Right lobe of liver (tissue), 6 donors: ENCODE data around the gene WDFY3. TPM values are rescaled to one million over a fixed set of nuclear protein-coding genes. Genes with fewer than 3 reads are reported as not detected.

Experiments
- ATAC-seq, 4 donors: fragments of 200-7000 bp; cut with Tn5 transposase; one replicate each; pipeline ENCODE4 v1.9.1; 2020; ENCODE audit warnings: mild to moderate bottlenecking in 4 of 4, moderate library complexity in 4 of 4
- DNase-seq, 3 donors: peaks; one replicate each; pipeline ENCODE4 v3.0.0-alpha.2; 2020
- H3K27ac ChIP-seq, 3 donors: fragments of 200-600 bp; one replicate each; pipeline ENCODE4 v1.8.0; 2022
- H3K27me3 ChIP-seq, 2 donors: fragments of 200-600 bp; one replicate each; pipeline ENCODE4 v1.8.0; 2022
- H3K36me3 ChIP-seq, 4 donors: fragments of 200-600 bp; sonication (generic) in 1 of 4; one replicate each; pipeline versions ENCODE4 v1.5.1 to v1.8.0; 2017 to 2022; ENCODE audit warnings: control low read depth in 1 of 4
- H3K4me1 ChIP-seq, 4 donors: fragments of 200-600 bp; sonication (generic) in 1 of 4; one replicate each; pipeline versions ENCODE4 v1.5.1 to v1.8.0; 2017 to 2022; ENCODE audit warnings: control low read depth in 1 of 4
- H3K4me3 ChIP-seq, 3 donors: fragments of 200-600 bp; one replicate each; pipeline ENCODE4 v1.8.0; 2022
- H3K9me3 ChIP-seq, 4 donors: fragments of 200-600 bp; sonication (generic) in 1 of 4; one replicate each; pipeline versions ENCODE4 v1.5.1 to v1.8.0; 2017 to 2022; ENCODE audit warnings: control low read depth in 1 of 4
- POLR2A ChIP-seq: fragments of 450-650 bp; IDR thresholded peaks from one replicate; pipeline ENCODE4 v1.6.1; 2017; ENCODE audit warnings: antibody characterized with exemption, mild to moderate bottlenecking
- WGBS: methylation state at CpG from one replicate; pipeline ENCODE4 v1.1.6; 2018; ENCODE audit warnings: low coverage, low lambda C conversion rate; ENCODE audit not compliant: insufficient coverage; ENCODE audit errors: missing lambda C conversion rate; 5-methylcytosine and 5-hydroxymethylcytosine counted together
- intact Hi-C, 2 donors: fragments of 100-400 bp; cut with DNase I; formaldehyde crosslinking; loops; one replicate each; pipeline versions ENCODE4 v1.11.2 to v1.14.1; 2022
- total RNA-seq, 6 experiments: library from RNA; depleted of rRNA in 2 of 6; stranded (reverse); fragments of >200 nt in 2 of 6; fragmentation: NEBNext Ultra II Directional in 3 of 6; extraction: Animal tissue kit (Norgen Biotek cat#: 25700) in 3 of 6; gene quantifications; one replicate each; pipeline versions ENCODE4 v1.1.0 to v1.2.4, GENCODE V29; 2016 to 2023
- TF ChIP-seq, protein P1 (sequence below), 4 donors: fragments of 200-600 bp in 3 of 4; fragments of 450-650 bp in 1 of 4; IDR thresholded peaks; one replicate each; pipeline versions ENCODE4 v1.5.1 to v1.8.0; 2016 to 2022; ENCODE audit warnings: antibody characterized with exemption in 4 of 4, mild to moderate bottlenecking in 2 of 4
- donor health status: DM: no; HTN: yes; CAD: no.
- donor health status: DM: no; HTN: no; CAD: no.
- donor health status: DM: no; HTN: no; CAD: no.
- donor health status: DM: no; HTN: yes; CAD: no.
- donor health status: DM: no; HTN: yes; CAD: no.

The WDFY3 gene
- total RNA-seq, 6 experiments from 2014 or later: 18.8 to 36.5 (median 25.9) TPM

DNA sequence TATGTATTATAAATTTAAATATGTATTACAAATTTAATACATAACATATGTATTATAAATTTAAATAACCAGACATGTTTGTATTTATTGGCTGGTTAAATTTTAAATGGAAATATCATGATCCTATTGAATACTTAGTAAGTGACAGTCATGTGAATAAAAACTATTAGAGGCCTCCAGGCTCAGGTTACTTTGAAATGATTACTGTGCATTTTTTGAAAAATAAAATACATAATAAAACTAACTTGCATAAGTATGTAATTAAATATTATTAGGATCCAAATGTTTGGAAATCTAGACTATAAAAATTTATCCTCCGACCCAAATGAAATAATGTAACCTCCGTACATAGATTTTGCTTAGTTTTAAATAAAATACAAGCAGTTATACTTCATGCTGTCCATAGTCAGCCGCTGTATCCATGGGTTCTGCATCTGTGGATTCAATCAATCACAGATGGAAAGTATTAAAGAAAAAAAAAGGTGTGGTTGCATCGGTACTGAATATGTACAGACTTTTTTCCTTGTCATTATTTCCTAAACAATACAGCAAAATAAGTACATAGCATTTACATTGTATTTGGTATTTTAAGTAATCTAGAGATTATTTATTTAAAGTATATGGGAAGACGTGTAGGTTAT, 140.7 kb downstream of the WDFY3 start:
- no peak for ATAC-seq
- intact Hi-C loops: no loop called here
- Histone ChIP-seq H3K27me3 (no peaks in the 10 kb centered on the region), H3K9me3 (no peaks in the 10 kb centered on the region), H3K36me3 (peaks cover 0 to 9% (median 0%) of the 10 kb centered on the region in 4 donors), H3K27ac (no peak overlapping the region), H3K4me1 (no peaks in the 10 kb centered on the region), H3K4me3 (no peak overlapping the region)
- WGBS: 88% methylated on average over 5 of the region's 5 CpGs
- DNase-seq: no peak
- TF ChIP-seq POLR2A: no peak
- TF ChIP-seq, protein P1, sequence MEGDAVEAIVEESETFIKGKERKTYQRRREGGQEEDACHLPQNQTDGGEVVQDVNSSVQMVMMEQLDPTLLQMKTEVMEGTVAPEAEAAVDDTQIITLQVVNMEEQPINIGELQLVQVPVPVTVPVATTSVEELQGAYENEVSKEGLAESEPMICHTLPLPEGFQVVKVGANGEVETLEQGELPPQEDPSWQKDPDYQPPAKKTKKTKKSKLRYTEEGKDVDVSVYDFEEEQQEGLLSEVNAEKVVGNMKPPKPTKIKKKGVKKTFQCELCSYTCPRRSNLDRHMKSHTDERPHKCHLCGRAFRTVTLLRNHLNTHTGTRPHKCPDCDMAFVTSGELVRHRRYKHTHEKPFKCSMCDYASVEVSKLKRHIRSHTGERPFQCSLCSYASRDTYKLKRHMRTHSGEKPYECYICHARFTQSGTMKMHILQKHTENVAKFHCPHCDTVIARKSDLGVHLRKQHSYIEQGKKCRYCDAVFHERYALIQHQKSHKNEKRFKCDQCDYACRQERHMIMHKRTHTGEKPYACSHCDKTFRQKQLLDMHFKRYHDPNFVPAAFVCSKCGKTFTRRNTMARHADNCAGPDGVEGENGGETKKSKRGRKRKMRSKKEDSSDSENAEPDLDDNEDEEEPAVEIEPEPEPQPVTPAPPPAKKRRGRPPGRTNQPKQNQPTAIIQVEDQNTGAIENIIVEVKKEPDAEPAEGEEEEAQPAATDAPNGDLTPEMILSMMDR (IDR thresholded peaks at IDR 0.05): no peak

DNA sequence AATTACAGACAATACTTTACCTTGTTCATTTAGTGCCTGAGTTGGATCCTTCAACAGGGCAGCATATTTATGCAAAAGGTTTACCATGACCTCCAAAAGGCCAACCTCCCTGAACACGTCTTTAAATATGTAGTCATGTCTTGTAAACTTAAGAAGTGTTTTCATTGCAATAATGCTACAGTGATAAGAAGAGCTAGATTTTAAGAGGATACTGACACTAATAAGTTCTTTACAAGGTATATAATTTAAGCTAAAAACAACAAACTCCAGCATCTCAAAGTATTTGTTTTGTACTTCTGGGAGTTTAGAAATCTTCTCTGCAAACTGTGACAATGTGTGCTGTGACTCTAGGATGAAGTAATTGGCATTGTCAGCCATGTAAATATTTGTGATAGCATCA, 145.4 kb downstream of the WDFY3 start:
- peaks cover 0 to 18% (median 1%) of the 10 kb centered on the region in 4 donors for H3K36me3 ChIP-seq
- H3K4me3 ChIP-seq: no peak overlapping the region
- 81% methylated on average over 1 of the region's 1 CpG for WGBS
- TF ChIP-seq, protein P1 (IDR thresholded peaks at IDR 0.05): no peak
- TF ChIP-seq POLR2A: no peak
- H3K27me3 ChIP-seq: no peaks in the 10 kb centered on the region
- no peaks in the 10 kb centered on the region for H3K4me1 ChIP-seq
- intact Hi-C loops: no loop called here
- ATAC-seq: no peak
- no peak for DNase-seq
- no peaks in the 10 kb centered on the region for H3K9me3 ChIP-seq
- H3K27ac ChIP-seq: no peak overlapping the region

DNA sequence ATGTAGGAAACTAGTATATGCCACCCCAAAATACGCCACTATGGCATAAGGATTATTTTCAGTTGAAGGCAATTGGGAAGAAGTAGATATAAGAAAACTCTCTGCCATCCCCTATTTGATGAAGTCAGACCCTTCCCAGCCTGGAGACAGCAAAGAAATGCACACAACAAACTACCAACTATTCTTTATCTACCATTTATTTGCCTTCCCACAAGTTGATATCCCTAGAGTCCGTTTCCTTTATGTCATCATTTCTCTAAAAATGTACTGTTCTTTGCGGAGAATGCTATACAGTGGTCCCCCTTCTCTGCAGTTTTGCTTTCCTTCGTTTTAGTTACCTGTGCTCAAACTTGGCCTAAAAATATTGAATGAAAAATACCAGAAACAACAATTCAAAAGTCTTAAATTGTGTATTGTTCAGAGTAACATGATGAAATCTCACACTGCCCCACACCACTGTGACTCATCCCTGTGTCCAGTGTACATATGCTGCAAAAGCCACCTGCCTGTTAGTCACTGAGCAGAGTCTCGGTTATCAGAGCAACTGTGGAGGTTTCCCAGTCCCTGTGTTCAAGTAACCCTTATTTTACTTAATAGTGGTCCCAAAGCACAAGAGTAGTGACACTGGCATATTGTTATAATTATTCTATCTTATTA, 152.3 kb downstream of the WDFY3 start:
- Histone ChIP-seq H3K4me3 (no peak overlapping the region), H3K9me3 (no peaks in the 10 kb centered on the region), H3K27me3 (no peaks in the 10 kb centered on the region), H3K27ac (no peak overlapping the region), H3K4me1 (no peaks in the 10 kb centered on the region), H3K36me3 (peaks cover 0 to 15% (median 5%) of the 10 kb centered on the region in 4 donors)
- 77% methylated on average over 5 of the region's 5 CpGs for WGBS
- intact Hi-C loops: no loop called here
- DNase-seq: no peak
- ATAC-seq: peak in 2 of 4 donors; percentile 29 to 99
- TF ChIP-seq, protein P1 (IDR thresholded peaks at IDR 0.05): no peak
- TF ChIP-seq POLR2A: no peak

DNA sequence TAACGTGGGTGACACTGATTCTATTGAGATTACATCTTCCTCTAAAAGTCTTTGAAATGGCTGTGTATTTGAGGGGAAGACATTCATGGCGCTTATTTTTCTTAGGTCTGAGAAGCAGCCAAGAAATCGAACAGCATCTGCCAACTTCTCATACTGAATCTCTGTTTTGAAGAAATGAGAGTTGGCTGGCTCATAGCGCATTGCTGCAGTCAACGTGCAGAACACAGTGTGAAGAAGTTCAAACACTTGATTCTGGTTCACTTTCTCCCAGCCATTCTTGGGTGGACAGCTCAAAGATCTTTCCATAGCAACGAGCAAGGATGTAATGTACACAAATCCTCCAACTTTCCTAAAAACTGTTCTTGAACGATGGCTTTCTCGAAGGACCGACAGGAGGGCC, 156.5 kb downstream of the WDFY3 start:
- peaks cover 0 to 13% (median 3%) of the 10 kb centered on the region in 4 donors for H3K36me3 ChIP-seq
- ATAC-seq: no peak
- intact Hi-C loops: no loop called here
- no peaks in the 10 kb centered on the region for H3K27me3 ChIP-seq
- H3K4me1 ChIP-seq: no peaks in the 10 kb centered on the region
- no peak for DNase-seq
- no peak overlapping the region for H3K27ac ChIP-seq
- TF ChIP-seq, protein P1 (IDR thresholded peaks at IDR 0.05): no peak
- TF ChIP-seq POLR2A: no peak
- 76% methylated on average over 9 of the region's 9 CpGs for WGBS
- no peak overlapping the region for H3K4me3 ChIP-seq
- no peaks in the 10 kb centered on the region for H3K9me3 ChIP-seq
